GM18519 (cell line): ENCODE results near the gene WBP2.
A peak's percentile ranks its signal among the peaks of the same experiment; 100 is the strongest.
"Not testable (repeated sequence)": the region's sequence is repeated elsewhere in the genome, so short reads cannot be mapped to it uniquely, and the experiment has no call there.

Source experiments
- ATAC-seq: cut with Tn5 transposase; IDR thresholded peaks from one replicate; pipeline ENCODE4 v1.9.1; 2021; ENCODE audit warnings: mild to moderate bottlenecking, moderate library complexity; ENCODE audit not compliant: unreplicated experiment, low FRiP score

WBP2 gene

DNA sequence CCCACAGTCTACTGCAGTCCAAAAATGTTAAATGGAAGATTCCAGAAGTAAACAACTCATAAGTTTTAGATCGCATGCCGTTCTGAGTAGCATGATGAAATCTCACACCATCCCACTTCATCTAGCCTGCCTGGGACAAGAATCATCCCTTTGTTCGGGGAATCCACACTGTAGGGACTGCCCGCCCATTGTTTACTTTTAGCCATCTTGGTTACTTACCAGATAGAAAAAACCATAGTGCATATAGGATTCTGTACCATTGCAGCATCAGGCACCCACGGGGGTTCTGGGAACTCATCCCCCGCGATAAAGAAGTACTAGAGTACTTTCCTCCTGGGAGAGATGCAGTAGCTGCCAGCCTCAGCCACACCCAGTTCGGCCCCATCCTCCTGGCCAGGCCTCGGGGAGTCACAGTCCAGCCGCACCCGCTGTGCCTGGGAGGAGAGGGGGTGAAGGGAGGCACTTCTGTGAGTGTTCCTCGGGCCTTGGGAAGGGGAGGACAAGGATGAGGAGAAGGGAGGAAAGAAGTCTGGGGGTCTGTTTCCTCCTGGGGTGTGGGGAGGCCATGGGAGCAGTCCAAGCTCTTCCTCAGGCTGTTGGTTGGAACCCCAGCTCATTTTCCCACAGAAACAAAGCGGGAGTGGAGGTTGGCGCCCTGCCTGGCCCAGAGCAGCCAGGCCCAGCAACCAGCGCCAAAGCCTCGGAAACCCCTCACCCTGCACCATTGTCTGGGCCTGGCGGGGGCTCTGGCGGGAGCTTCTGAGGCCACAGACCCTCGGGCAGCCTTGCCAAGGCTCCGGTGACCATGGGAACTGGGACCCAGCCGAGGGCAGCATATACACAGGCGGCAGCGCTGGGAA lies 14.4 kb upstream of the WBP2 start:
- no peak for ATAC-seq

GRCh38 chr17:75868730-75869281 lies 13.7 kb upstream of the WBP2 start:
- ATAC-seq: not testable (repeated sequence)

DNA sequence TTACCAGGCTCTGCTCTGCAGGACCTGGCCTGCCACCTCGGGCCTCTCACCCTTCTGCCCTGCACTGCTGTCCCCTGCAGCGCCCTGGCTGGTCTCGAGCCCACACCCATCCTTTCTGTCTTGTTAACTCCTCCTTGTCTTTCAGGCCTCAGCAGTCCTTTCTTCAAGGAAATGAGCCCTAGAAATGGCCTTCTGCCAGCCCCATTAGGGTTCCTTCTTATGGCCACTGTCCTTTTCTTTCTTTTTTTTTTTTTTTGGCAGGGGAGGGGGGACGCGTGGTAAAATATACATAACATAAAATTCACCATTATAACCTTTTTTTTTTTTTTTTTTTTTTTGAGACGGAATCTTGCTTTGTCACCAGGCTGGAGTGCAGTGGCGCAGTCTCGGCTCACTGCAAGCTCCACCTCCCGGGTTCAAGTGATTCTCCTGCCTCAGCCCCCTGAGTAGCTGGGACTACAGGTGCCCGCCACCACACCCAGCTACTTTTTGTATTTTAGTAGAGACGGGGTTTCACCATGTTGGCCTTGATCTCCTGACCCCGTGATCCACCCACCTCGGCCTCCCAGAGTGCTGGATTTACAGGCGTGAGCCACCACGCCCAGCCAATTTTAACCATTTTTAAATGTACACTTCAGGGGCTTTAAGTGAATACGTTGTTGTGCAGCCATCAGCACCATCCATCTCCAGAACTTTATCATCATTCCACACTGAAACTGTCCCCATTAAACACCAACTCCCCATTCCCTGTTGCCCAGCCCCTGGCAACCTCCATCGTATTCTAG lies 10.5 kb upstream of the WBP2 start:
- not testable (repeated sequence) for ATAC-seq

DNA sequence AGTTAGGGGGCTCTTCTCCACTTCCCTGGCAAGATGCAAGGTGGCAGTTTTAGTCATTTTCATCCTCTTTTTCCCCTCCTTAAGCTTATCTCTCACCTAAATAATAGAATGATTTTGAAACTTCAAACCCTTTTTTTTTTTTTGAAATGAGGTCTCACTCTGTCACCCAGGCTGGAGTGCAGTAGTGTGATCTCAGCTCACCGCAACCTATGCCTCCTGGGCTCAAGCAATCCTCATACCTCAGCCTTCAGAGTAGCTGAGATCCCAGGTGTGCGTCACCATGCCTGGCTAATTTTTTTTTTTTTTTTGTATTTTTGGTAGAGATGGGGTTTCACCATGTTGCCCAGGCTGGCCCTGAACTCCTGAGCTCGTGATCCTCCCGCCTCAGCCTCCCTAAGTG lies 9.8 kb upstream of the WBP2 start:
- not testable (repeated sequence) for ATAC-seq

- ATAC-seq: no peak
These were observed 9.3 kb upstream of the WBP2 start for GRCh38 chr17:75864448-75864871.

DNA sequence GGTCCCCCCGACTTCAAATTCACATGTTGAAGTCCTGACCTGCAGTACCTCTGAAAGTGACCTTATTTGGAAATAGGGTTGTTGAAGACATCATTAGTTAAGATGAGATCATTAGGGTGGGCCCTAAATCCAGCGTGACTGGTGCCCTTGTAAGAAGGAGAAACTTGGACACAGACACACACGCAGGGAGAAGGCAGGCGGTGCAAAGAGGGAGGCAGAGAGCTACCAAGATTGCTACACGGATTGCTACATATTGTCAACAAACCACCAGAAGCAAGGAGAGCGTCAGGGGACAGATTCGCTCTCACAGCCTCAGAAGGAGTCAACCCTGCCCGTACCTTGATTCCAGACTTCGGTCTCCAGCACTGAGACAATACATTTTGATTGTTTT lies 6.8 kb upstream of the WBP2 start:
- no peak for ATAC-seq

DNA sequence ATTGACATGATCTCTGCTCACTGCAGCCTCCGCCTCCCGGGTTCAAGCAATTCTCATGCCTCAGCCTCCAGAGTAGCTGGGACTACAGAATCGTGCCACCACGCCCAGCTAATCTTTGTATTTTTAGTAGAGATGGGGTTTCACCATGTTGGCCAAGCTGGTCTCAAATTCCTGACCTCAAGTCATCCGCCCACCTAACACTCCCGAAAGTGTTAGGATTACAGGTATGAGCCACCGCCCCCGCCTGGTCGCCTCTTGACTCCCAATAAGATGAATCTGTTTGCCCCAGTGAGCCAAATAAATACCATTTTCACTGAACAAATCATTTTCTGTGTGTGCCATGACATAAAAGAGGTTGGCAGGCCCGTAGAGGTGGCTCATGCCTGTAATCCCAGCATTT lies 4.2 kb upstream of the WBP2 start:
- ATAC-seq: not testable (repeated sequence)

GRCh38 chr17:75856062-75856756 lies 1.1 kb upstream of the WBP2 start:
- ATAC-seq: peak; percentile 13

DNA sequence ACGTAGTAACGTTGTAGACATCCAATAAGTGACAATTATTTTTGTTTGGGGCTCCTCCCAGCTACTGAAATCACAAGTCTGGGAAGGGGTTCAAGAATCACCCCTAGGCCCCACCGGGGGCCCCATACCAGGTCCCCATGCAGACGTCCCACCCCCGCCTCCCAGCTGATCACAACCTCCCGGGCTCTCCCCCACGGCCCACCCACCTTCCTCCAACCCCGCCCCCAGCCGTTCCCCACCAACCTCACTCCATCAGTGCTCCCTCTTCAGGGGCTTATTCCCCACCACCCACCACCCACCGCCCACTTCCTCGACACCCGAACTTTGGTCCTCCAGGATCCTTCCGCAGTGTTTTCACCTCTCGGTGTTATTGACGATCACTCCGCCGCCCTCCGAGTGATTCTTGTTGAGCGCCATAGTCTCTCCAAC lies 240 bp downstream of the WBP2 start:
- no peak for ATAC-seq

DNA sequence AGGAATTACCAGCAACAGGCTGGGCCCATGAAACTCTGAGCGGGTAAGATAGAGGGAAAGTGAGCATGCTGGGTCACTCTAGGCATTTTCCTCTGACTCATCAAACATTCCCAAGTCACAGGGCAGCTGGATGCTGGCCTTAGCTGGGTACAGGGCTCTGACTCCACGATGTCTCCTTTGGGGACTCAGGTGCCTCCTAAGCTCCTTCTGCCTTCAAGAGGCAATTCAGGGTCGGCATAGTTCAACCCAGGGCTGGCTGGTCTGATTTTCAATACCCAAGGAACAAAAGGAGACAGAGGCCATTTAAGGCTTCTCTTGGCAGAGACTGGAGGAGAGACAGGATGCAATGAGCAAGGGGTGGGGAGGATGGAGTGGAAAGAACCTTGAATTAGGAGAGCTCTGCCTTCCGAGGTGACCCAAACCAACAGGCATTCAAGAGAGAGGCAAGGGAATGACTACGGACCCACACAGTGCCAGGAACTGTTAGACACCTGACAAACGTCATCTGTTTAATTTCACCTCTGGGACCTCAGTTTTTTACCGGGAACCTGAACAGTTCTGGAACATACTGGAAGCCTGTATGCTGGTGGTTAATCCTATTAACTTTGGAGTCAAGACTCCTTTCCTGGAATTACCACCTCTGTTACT lies 910 bp downstream of the WBP2 start:
- ATAC-seq: no peak

DNA sequence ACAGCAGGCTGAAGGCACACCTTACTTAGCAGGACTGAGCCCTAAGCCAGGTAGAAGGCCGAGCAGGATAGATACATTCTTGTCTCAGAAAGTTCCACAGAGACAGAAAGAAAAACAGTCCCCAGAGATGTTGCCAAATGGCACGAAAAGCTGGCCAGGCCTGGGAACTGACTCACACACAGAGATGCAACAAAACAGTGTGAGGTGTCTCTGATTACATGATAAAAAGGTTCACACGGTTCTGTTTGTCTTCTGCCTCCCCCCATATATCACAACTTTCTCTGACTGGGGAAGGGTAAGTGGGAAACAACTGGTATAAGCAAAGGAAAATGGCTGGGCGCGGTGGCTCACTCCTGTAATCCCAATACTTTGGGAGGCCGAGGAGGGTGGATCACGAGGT lies 1.7 kb downstream of the WBP2 start:
- no peak for ATAC-seq

DNA sequence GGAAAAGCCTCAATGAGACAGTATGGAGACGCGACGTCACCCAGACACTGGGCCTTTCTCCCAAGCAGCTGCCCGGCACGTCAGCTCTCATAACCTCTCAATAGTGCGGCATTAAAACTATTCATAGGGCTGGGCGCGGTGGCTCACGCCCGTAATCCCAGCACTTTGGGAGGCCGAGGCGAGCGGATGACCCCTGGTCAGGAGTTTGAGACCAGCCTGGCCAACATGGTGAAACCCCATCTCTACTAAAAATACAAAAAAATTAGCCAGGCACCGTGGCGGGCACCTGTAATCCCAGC lies 3.5 kb downstream of the WBP2 start:
- ATAC-seq: not testable (repeated sequence)

- no peak for ATAC-seq
These were observed 4.0 kb downstream of the WBP2 start for GRCh38 chr17:75850928-75851692.

DNA sequence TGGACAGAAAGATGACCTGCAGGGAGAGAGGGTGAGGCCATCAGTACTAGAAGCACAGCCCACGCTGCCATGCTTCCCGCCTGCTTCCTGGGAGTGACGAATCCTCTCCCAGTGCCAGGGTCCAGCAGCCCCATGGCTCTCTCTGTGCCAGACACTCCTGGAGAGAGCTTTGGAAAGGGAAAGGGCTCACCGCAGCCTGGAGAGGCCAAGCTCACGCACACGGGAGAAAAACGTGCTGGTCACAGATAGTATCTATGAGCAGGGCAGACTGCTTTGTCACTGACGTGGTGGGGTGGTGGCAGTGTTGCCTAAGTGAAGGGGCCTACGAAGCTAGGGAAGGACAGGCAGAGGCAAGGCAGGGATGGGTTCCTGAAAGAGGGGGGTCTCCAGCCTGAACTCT lies 5.4 kb downstream of the WBP2 start:
- ATAC-seq: no peak

DNA sequence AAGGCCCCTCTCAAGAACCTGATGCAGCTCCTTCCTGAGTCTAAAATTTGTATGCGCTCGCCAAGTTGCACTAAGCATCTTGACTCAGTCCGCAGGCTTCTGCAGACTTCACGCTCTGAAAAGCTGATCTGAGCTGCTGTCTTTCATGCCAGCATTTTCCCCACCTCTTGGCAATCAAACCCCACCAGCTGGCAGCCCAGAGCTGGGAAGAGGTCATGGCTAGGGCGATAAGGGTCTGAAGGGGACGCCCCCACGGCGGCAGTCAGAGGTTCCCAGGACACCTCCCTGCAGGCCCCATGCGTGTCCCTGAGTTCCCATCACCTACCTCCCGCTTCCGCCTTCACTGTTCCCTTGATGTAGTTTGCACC lies 5.9 kb downstream of the WBP2 start:
- ATAC-seq: no peak

DNA sequence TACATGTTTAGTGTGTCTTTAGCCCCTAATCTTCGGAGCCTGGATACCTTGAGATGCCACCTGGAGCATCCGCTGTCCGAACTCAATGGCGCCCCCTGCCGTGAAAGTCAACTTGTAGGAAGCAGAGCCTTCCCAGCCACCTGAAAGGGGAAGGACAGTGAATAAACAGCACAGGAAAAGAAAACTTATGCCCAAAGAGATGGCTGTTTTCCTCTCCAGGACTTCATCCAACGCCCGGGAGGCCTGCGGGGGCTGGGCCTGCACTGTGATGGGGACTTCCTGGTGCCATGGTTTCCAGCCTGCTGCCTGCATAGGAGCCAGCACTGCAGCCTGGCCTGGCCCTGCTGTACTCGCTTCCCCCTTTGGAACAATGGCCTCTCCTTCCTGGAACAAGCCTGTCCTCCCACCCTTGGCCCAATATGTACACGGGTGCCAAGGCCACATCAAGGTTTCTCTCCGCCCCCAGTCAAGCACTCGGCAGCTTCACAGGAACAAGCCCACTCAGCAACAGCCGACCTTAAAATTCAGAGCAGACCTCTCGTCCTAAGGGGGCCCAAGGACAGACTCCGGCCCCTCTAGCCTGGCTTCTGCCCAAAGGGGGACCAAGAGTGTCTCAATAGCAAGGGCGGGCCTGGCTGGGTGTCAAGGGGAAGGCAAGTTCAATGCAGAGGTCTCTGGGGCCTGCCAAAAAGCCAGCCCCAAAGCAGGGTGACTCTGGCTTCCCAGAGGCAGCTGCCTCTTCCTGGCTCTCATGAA lies 6.4 kb downstream of the WBP2 start:
- no peak for ATAC-seq

GRCh38 chr17:75847614-75848522 lies 7.3 kb downstream of the WBP2 start:
- ATAC-seq: no peak
